Heart right ventricle (tissue), 16 donors: Measurements from ENCODE around the gene IL25. TPM values are rescaled to one million over a fixed set of nuclear protein-coding genes. Genes with fewer than 3 reads are reported as not detected.

Experiments
- ATAC-seq, 8 donors: fragments of 200-7000 bp; cut with Tn5 transposase; one replicate each; pipeline ENCODE4 v1.9.1; 2020; ENCODE audit warnings: mild to moderate bottlenecking in 8 of 8, moderate library complexity in 8 of 8, moderate number of reproducible peaks in 1 of 8
- DNase-seq, 2 donors: peaks; one replicate each; pipeline ENCODE4 v3.0.0-alpha.2; 2020
- H3K27ac ChIP-seq, 10 donors: fragments of 200-600 bp; sonication (generic) in 2 of 10; one replicate each; pipeline versions ENCODE4 v1.5.0 to v1.8.0; 2020 to 2022; ENCODE audit warnings: mild to moderate bottlenecking in 3 of 10
- H3K27me3 ChIP-seq, 7 donors: fragments of 200-600 bp; one replicate each; pipeline ENCODE4 v1.8.0; 2021 to 2022; ENCODE audit warnings: mild to moderate bottlenecking in 2 of 7
- H3K36me3 ChIP-seq, 9 donors: fragments of 200-600 bp; sonication (generic) in 1 of 9; one replicate each; pipeline versions ENCODE4 v1.5.0 to v1.8.0; 2020 to 2022; ENCODE audit warnings: mild to moderate bottlenecking in 2 of 9
- H3K4me1 ChIP-seq, 9 donors: fragments of 200-600 bp; sonication (generic) in 1 of 9; one replicate each; pipeline versions ENCODE4 v1.5.0 to v1.8.0; 2020 to 2022; ENCODE audit warnings: mild to moderate bottlenecking in 4 of 9
- H3K4me3 ChIP-seq, 10 donors: fragments of 200-600 bp; sonication (generic) in 2 of 10; one replicate each; pipeline versions ENCODE4 v1.5.0 to v1.8.0; 2020 to 2022; ENCODE audit warnings: mild to moderate bottlenecking in 7 of 10, moderate library complexity in 2 of 10
- H3K9me3 ChIP-seq, 11 donors: fragments of 200-600 bp in 10 of 11; sonication (generic) in 2 of 11; one replicate each; pipeline versions ENCODE4 v1.5.0 to v1.8.0; 2013 to 2022; ENCODE audit warnings: mild to moderate bottlenecking in 2 of 11, control low read depth in 1 of 11, moderate library complexity in 1 of 11
- WGBS, 2 donors: extraction: QIAGEN DNeasy Blood & Tissue Kit; methylation state at CpG; one replicate each; pipeline ENCODE4 v1.1.7; 2013; ENCODE audit warnings: inconsistent platforms in 1 of 2; 5-methylcytosine and 5-hydroxymethylcytosine counted together
- intact Hi-C, 10 donors: fragments of 100-400 bp; cut with DNase I; formaldehyde crosslinking; loops; one replicate each; pipeline versions ENCODE4 v1.11.1 to v1.14.2; 2022
- polyA plus RNA-seq, 2 donors: library from polyadenylated mRNA; stranded (reverse); fragments of 200-250 nt; gene quantifications; one replicate each; pipeline ENCODE4 v1.2.3, GENCODE V29; 2013
- total RNA-seq, 10 donors: library from RNA; stranded (reverse); fragmentation: NEBNext Ultra II Directional in 3 of 10; extraction: Animal tissue kit (Norgen Biotek cat#: 25700) in 3 of 10; gene quantifications; one replicate each; pipeline versions ENCODE4 v1.2.1 to v1.2.4, GENCODE V29; 2021 to 2023
- TF ChIP-seq, protein P1 (sequence below), 9 donors: fragments of 200-600 bp; sonication (generic) in 2 of 9; IDR thresholded peaks; one replicate each; pipeline versions ENCODE4 v1.5.0 to v1.8.0; 2021 to 2022; ENCODE audit warnings: antibody characterized with exemption in 9 of 9, mild to moderate bottlenecking in 5 of 9, moderate library complexity in 1 of 9
- donor health status: Arrhythmogenic right ventricular cardiomyopathy.
- donor health status: ischemic (EF 13 %, LVEDD 7.1; RV severe dilation, severe dysfunction).
- donor health status: healthy with polysubstance abuse.
- donor health status: DM: no; HTN: yes; CAD: no.
- donor health status: DM: no; HTN: no; CAD: no.
- donor health status: ischemic (EF 25% LVEDD 6.9; RV normal size, moderate dysfunction).
- donor health status: ischemic (EF 25% LVEDD 5.7; RV mildly dilated, moderate dysfunction).
- donor health status: healthy.
- donor health status: DM: yes; HTN: yes; CAD: no.
- donor health status: Ischemic cardiomyopathy.
- donor health status: ischemic (EF 35%, LVEDD 5.7; RV mildly dilated, moderate dysfunction).
- donor health status: nonischemic (EF 11% LVEDD 7.7; RV severe dilation, severe dysfunction).
- donor health status: DM: yes; HTN: yes; CAD: no.
- donor health status: PGD.
- donor health status: ischemic (EF 29% LVEDD 5.4; RV normal size, mild dysfunction).
- donor health status: nonischemic (EF 23%, LVEDD 6.1; RV moderate dilation, normal function).

The IL25 gene
- total and polyA plus RNA-seq, 12 donors, result 0.29 TPM; not detected in 11

DNA sequence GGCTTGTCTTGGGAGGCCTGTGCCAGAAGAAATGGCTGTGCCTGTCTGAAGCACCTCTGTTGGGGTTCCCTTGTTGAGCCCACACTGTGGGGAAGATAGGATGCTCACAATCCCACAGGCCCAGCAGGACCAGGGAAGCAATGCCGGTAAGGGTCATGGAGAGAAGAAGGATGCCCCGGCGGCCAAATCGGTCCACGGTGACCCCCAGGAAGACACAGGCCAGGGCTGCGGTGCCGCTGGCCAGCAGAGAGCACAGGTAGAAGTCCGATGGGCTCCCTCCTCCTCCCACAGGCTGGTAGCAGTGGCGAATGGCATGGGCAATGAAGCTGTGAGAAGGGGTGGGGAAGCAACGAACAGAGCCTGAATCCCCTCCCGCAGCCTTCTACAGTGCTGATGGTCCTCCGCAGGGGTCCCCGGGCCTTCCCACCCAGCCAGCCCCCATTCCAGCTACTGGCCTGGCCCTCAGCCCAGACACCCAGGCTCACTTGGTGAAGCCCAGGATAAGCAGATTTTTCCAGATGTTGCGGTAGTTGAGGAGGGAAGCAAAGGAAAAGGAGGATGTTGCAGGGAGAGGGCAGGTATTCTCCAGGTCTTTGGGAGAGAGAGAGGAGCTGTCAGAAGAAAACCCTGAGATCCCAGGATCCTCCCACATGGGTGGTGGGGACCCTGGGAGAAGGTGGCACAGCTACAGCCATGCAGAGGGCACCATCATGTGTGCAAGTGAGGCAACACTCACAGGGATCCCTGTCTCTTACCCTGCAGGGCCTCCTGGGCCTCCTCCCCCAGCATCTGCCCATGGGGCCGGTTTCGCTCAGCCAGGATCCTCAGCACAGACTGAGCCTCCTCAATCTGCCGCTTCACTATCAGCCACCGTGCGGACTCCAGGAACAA lies 25.0 kb upstream of the IL25 start:
- peaks cover 0 to 23% (median 0%) of the 10 kb centered on the region in 7 donors for H3K27me3 ChIP-seq
- no peak for DNase-seq
- TF ChIP-seq, protein P1, sequence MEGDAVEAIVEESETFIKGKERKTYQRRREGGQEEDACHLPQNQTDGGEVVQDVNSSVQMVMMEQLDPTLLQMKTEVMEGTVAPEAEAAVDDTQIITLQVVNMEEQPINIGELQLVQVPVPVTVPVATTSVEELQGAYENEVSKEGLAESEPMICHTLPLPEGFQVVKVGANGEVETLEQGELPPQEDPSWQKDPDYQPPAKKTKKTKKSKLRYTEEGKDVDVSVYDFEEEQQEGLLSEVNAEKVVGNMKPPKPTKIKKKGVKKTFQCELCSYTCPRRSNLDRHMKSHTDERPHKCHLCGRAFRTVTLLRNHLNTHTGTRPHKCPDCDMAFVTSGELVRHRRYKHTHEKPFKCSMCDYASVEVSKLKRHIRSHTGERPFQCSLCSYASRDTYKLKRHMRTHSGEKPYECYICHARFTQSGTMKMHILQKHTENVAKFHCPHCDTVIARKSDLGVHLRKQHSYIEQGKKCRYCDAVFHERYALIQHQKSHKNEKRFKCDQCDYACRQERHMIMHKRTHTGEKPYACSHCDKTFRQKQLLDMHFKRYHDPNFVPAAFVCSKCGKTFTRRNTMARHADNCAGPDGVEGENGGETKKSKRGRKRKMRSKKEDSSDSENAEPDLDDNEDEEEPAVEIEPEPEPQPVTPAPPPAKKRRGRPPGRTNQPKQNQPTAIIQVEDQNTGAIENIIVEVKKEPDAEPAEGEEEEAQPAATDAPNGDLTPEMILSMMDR (IDR thresholded peaks at IDR 0.05), result no peak
- peak in 1 of 8 donors; percentile 1 for ATAC-seq
- no peaks in the 10 kb centered on the region for H3K36me3 ChIP-seq
- H3K4me3 ChIP-seq, result no peak overlapping the region
- peaks cover 0 to 12% (median 9%) of the 10 kb centered on the region in 9 donors for H3K4me1 ChIP-seq
- H3K27ac ChIP-seq, result no peak overlapping the region
- 94 to 95% methylated on average over 19 of the region's 19 CpGs for WGBS, 2 donors
- no peaks in the 10 kb centered on the region for H3K9me3 ChIP-seq
- intact Hi-C loops, result no loop called here

DNA sequence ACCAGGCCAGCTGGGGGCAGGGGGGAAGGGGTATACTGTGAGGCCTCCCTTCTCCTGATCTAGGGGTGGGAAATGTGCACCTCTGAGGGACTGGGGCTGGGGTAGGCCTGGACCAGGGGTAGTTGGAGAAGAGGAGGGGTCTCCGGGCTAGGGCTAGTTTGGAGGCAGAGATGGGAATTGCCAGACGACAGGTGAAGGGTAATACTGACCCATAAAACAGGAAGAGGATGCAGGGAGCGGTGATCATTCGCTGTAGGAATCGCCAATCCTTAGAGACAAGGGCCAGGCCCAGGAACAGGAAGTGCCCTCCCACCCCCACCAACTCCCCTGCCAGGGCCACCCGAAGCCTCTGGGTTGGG lies 24.3 kb upstream of the IL25 start:
- WGBS, 2 donors, result 85% methylated on average over 6 of the region's 6 CpGs
- no peaks in the 10 kb centered on the region for H3K36me3 ChIP-seq
- no peaks in the 10 kb centered on the region for H3K9me3 ChIP-seq
- no peak overlapping the region for H3K27ac ChIP-seq
- no peak for DNase-seq
- intact Hi-C loops, result no loop called here
- TF ChIP-seq, protein P1 (IDR thresholded peaks at IDR 0.05), result no peak
- ATAC-seq, result no peak
- H3K4me3 ChIP-seq, result no peak overlapping the region
- H3K27me3 ChIP-seq, result peaks cover 0 to 30% (median 0%) of the 10 kb centered on the region in 7 donors
- peaks cover 0 to 18% (median 9%) of the 10 kb centered on the region in 9 donors for H3K4me1 ChIP-seq

DNA sequence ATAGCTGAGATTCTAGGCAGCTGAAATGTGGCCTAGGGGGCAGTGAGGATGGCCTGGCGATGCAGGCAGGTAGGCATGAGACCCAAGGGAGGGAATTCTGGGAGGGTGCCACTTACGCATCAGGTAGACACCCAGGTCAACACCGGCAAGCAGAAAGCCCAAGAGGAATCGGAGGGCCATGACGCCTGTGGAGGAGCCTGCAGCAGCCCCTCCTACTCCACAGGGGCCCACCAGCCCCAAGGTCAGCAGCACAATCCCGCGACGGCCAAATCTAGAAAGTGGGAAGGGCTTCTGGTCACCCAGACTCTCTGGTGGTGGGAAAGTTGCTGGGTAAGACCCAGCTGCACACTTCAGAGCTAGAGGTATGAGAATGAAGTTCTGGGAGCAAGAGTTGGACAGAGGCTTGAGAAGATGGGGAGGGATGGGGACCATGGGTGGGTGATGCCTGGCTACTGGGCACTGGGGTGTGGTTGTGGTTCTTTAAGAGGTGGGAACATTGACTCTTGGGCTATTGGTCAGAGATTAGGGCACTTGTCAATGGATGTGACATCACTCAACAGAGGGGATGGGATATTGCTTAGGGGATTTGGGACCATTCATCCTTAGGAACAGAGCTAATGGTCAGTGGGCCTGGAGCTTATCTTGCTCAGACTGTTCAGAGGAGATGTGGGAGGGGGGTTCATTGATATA lies 23.3 kb upstream of the IL25 start:
- DNase-seq (no peak), ATAC-seq (no peak)
- peaks cover 0 to 39% (median 0%) of the 10 kb centered on the region in 7 donors for H3K27me3 ChIP-seq
- 87 to 96% methylated on average over 8 of the region's 8 CpGs for WGBS, 2 donors
- no peak overlapping the region for H3K4me3 ChIP-seq
- peaks cover 0 to 20% (median 9%) of the 10 kb centered on the region in 9 donors for H3K4me1 ChIP-seq
- TF ChIP-seq, protein P1 (IDR thresholded peaks at IDR 0.05), result no peak
- no peak overlapping the region for H3K27ac ChIP-seq
- no peaks in the 10 kb centered on the region for H3K9me3 ChIP-seq
- intact Hi-C loops, result no loop called here
- H3K36me3 ChIP-seq, result no peaks in the 10 kb centered on the region

DNA sequence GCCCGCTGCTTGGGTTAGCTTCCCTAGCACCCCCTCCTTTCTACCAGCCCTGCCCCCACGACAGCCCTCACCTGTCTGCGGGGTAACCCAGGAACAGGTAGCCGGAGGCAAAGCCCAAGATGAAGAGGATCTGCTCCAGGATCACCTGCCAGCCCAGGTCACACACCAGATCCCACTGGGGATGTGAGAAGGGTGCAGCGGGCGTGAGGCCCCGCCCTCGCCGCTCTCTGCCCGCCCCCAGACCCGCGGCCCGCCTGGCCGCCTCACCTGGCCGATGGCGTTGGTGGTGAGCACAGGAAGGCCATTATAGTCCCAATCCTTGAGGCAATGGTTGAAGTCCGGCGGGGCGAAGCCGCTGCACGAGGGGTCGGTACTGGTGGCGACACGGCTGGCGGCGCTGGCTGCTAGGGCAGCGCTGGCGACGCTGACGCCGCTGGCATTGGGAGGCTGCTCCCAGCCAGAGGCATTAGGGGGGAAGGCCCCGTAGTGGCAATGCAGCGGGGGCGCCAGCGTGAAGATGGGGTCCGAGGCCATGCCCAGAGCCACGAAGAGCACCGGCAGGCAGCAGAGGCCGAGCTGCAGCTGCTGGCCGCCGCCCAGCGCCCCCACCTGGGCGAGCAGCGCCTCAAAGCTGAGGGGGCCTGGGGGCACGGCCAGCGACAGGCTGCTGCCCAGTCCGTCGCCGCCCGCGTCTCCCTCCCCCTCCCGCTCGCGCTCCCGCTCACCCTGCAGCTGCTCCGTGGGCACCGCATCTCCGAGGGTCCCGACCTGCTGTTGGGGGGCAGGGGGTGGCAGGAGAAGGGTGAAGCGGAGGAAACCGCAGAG lies 20.7 kb upstream of the IL25 start:
- H3K4me3 ChIP-seq, result peak overlapping the region; percentile 43 to 79 (median 63)
- H3K27me3 ChIP-seq, result peaks cover 0 to 45% (median 0%) of the 10 kb centered on the region in 7 donors
- H3K36me3 ChIP-seq, result peaks cover 0 to 4% (median 0%) of the 10 kb centered on the region in 9 donors
- DNase-seq (peak in 1 of 2 donors; percentile 17), ATAC-seq (peak; percentile 10 to 45 (median 23))
- peak overlapping the region in 3 of 10 donors; percentile 20 to 70 (median 58) for H3K27ac ChIP-seq
- peaks cover 0 to 20% (median 9%) of the 10 kb centered on the region in 9 donors for H3K4me1 ChIP-seq
- intact Hi-C loops, result no loop called here
- 12 to 15% methylated on average over 54 to 61 of the region's 61 CpGs for WGBS, 2 donors
- H3K9me3 ChIP-seq, result no peaks in the 10 kb centered on the region
- TF ChIP-seq, protein P1 (IDR thresholded peaks at IDR 0.05), result peak in 1 of 9 donors; percentile 4
